ENCODE measurements around the gene PPP2R2C.

Gene PPP2R2C

GRCh38 chr4:6327220-6327917 lies 145.0 kb downstream of the PPP2R2C start:
- peak; percentile 94 for DNase-seq (ENCODE audit: low spot score)

DNA sequence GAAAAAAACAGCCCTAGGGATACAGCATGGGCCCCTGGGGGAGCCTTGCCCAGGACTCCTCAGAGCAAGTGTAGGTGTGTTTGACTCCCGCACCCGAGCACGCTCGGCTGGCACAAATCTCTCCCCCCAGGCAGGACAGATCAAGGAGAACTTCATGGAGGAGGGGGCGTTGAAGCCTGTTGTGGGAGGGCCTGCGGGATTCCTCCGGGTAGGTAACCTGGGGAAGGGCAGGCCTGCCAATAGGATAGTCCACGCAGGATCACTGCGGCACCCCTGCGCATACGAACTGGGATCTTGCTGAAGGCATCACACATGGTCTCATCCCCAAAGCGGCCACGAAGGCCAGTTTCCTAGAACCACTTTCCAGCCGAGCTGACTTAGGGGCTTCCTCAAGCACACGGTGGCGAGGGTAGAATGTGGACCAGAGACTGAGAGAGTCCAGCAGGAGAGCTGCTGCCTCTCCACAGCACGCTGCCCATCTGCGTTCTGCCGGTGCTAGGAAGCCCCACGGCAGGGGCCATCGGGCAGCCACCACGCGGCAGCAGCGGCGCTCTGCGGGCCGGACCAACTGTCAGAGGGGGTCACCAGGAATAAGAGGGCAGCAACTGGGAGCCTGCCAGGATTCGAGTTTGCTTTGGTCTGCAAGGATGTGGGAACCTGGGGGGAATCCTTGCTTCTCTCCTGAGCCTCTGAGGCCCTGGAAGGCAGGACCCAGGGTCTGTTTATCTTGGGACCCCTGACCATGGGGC lies 145.9 kb downstream of the PPP2R2C start:
- DNase-seq (ENCODE audit: low spot score), result no peak

- no peak for DNase-seq (ENCODE audit: low spot score)
Measured at GRCh38 chr4:6325788-6326290, 146.6 kb downstream of the PPP2R2C start.

DNA sequence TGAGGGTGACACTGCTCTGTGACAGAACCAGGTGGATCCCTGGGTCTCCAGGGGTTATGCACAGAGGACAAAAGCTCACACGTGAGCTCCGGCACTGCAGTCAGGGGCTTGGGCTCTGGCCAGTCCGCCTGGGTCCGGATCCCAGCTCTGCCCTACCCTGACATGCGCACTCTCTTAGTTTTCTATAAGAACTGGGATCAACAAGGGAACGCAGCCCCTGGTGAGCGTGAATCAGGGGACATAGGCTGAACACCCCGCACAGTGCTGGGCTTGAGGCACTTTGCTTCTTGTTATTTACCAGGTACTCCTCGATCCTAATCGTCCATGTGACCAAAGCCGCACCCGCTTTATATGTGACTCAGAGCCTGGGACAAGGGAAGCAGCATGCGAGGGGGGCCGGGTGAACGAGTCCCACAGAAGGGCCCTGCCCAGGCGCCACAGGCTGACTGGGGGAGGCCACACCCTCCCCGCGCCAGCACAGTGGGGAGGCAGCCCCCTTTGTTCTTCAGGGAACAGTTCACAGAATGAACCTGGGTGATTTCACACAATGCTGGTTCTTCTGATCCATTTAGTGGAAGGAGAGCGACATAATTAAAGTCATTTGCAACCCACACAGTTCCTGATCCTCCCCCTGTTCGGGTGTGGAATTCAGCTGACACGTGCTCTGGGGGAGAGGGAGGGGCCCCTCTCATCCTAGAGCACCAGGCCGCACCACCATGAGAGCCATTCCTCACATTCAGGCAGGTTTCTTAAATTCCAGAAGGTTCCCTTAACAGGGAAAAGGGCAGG lies 147.2 kb downstream of the PPP2R2C start:
- peak; percentile 33 for DNase-seq (ENCODE audit: low spot score)

DNA sequence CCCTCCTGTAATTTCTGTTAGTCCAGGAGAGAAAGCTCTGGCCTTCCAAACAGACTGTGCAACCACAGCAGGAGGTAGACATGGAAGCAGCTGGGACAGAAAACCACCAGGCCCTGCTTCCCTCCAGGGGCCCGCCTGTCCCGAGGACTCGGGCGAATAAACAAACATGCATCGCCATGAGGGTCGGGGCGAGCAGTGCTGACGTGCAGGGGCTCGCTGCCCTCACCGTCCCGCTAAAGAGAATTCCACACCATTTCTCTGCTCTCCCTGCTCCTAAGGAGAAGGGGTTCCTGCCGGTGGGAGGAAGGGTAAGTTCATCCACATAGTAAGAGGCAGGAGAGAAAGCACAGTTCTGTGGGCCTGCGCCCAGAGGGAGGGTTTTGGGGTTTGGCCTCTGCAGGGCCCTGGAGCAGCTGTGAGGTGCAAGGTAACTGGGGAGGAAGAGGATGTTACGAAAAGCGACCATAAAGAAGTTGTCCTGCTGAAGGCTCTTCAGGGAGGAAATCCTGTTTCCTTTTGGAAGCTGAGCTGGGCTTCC lies 147.9 kb downstream of the PPP2R2C start:
- DNase-seq (ENCODE audit: low spot score), result no peak

GRCh38 chr4:6322761-6323566 lies 149.4 kb downstream of the PPP2R2C start:
- no peak for DNase-seq (ENCODE audit: low spot score)

- DNase-seq (ENCODE audit: low spot score), result no peak
Measured at GRCh38 chr4:6322067-6322760, 150.2 kb downstream of the PPP2R2C start.

- no peak for DNase-seq (ENCODE audit: low spot score)
Measured at GRCh38 chr4:6321361-6321760, 151.1 kb downstream of the PPP2R2C start.

- no peak for DNase-seq (ENCODE audit: low spot score)
Measured at GRCh38 chr4:6320663-6321062, 151.8 kb downstream of the PPP2R2C start.

GRCh38 chr4:6319530-6320150 lies 152.8 kb downstream of the PPP2R2C start:
- no peak for DNase-seq (ENCODE audit: low spot score)

DNA sequence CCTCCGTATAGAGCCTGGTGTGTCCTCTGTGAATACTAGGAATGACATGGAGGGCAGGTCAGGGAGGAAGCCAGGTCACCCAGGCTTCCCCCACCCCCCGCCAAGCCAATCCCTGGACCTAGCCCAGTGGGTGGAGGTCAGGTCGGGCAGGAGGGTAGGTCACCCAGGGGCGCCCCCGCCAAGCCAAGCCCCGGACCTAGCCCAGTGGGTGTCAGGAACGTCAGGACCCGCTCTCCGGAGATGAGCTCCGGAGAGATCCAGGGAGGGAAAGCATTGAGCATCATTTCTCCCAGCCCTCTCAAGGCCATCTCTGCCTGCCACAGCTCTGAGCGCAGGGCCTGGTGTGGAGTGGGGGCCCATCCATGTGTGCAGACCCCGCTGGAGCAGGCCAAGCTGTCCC lies 154.2 kb downstream of the PPP2R2C start:
- no peak for DNase-seq (ENCODE audit: low spot score)

- no peak for DNase-seq (ENCODE audit: low spot score)
Measured at GRCh38 chr4:6316461-6317003, 155.9 kb downstream of the PPP2R2C start.

GRCh38 chr4:6313216-6313615 lies 159.2 kb downstream of the PPP2R2C start:
- no peak for DNase-seq (ENCODE audit: low spot score)

- DNase-seq (ENCODE audit: low spot score), result no peak
Measured at GRCh38 chr4:6309777-6310176, 162.6 kb downstream of the PPP2R2C start.

GRCh38 chr4:6308899-6309643 lies 163.3 kb downstream of the PPP2R2C start:
- DNase-seq (ENCODE audit: low spot score), result no peak

DNA sequence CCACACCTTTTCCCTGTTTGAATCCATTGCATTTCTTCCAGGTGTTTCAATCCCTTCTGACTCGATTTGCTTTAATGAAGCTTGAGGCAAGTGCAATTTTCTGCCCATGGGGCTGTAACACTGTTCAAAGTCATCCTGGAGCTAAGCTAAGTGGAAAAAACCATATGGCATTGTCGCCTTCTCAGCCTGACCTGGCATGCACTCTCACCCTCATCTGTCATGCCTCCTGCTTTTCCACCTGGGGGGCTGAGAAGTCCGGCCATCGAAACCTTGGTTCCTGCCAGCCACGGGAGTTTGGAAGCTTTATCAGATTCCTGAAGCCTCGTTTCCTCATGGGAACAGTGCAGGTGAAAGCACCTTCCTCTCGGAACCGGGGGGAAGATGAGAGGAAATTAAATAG lies 164.5 kb downstream of the PPP2R2C start:
- no peak for DNase-seq (ENCODE audit: low spot score)

GRCh38 chr4:6307230-6307629 lies 165.2 kb downstream of the PPP2R2C start:
- no peak for DNase-seq (ENCODE audit: low spot score)

DNA sequence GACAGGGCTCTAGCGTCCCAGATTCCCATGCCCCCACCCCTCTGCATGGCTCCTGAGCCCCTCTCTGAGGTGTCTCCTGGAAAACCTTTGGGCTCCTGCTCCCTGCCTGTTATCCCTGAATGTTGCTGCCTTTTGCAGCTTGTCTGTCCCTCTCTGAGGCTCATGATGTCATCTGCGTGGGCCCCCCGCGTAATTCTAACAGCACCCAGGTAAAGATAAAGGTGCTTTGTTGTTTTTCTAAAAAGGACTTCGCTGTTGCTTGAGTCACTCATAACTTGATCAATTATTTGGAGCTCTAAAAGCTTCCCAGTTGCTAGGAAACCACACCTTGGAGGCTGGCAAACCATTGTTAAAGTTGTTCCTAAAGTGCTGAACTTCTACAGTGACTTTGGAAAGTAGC lies 166.1 kb downstream of the PPP2R2C start:
- DNase-seq (ENCODE audit: low spot score), result no peak

- no peak for DNase-seq (ENCODE audit: low spot score)
Measured at GRCh38 chr4:6303943-6304342, 168.5 kb downstream of the PPP2R2C start.

Measured in GM03348 (cell line).